HL-60 (cell line): ENCODE measurements around the gene CMTM1.

Experiments
- DNase-seq, 2 experiments: peaks; one replicate each; pipeline ENCODE4 v3.0.0-alpha.2; 2010 to 2020; ENCODE audit warnings: low read depth in 1 of 2, low spot score in 1 of 2
- H3K27ac ChIP-seq: fragments of 250-450 bp; sonication (Bioruptor Pico); replicated peaks from 2 replicates; pipeline ENCODE4 v1.5.1; 2020; ENCODE audit warnings: mild to moderate bottlenecking, moderate library complexity
- H3K27me3 ChIP-seq: fragments of 250-450 bp; sonication (Bioruptor Pico); 2 replicates; pipeline ENCODE4 v1.5.1; 2021; ENCODE audit warnings: mild to moderate bottlenecking, moderate library complexity; ENCODE audit not compliant: insufficient read depth, poor library complexity, severe bottlenecking
- H3K4me3 ChIP-seq: replicated peaks from 2 replicates; pipeline ENCODE4 v1.5.1; 2011; ENCODE audit warnings: mild to moderate bottlenecking, control low read depth, low read length; ENCODE audit not compliant: insufficient read depth
- CTCF ChIP-seq: IDR thresholded peaks from one replicate; pipeline ENCODE4 v1.5.1; 2011; ENCODE audit warnings: low read length, control low read depth, inconsistent platforms; ENCODE audit not compliant: insufficient read depth
- GABPA ChIP-seq: IDR thresholded peaks from 2 replicates; pipeline ENCODE4 v1.6.1; 2012; ENCODE audit warnings: low read depth
- POLR2AphosphoS5 ChIP-seq: IDR thresholded peaks from 2 replicates; pipeline ENCODE4 v1.6.1; 2012; ENCODE audit warnings: low read depth
- REST ChIP-seq: IDR thresholded peaks from 2 replicates; pipeline ENCODE4 v1.6.1; 2012; ENCODE audit warnings: low read depth; ENCODE audit not compliant: insufficient replicate concordance
- SPI1 ChIP-seq: IDR thresholded peaks from 2 replicates; pipeline ENCODE4 v1.6.1; 2012; ENCODE audit warnings: low read depth, mild to moderate bottlenecking, borderline replicate concordance

CMTM1 gene

GRCh38 chr16:66616592-66616991 lies 50.4 kb downstream of the CMTM1 start:
- no peak for DNase-seq
- H3K27ac ChIP-seq: no peak overlapping the region
- H3K4me3 ChIP-seq: no peak overlapping the region
- H3K27me3 ChIP-seq: no peaks in the 10 kb centered on the region
- TF ChIP-seq GABPA (no peak), SPI1 (no peak), REST (no peak), CTCF (no peak), POLR2AphosphoS5 (no peak)

GRCh38 chr16:66617010-66617434 lies 50.8 kb downstream of the CMTM1 start:
- no peak for TF ChIP-seq SPI1
- no peak overlapping the region for H3K4me3 ChIP-seq
- no peaks in the 10 kb centered on the region for H3K27me3 ChIP-seq
- H3K27ac ChIP-seq: no peak overlapping the region
- DNase-seq: no peak

GRCh38 chr16:66617728-66618127 lies 51.5 kb downstream of the CMTM1 start:
- no peak overlapping the region for H3K27ac ChIP-seq
- DNase-seq: no peak
- no peaks in the 10 kb centered on the region for H3K27me3 ChIP-seq
- TF ChIP-seq SPI1 (no peak), REST (no peak), GABPA (no peak), POLR2AphosphoS5 (no peak), CTCF (no peak)
- H3K4me3 ChIP-seq: no peak overlapping the region

- Histone ChIP-seq H3K27ac (no peak overlapping the region), H3K4me3 (no peak overlapping the region), H3K27me3 (no peaks in the 10 kb centered on the region)
- no peak for DNase-seq
- TF ChIP-seq CTCF (no peak), POLR2AphosphoS5 (no peak), SPI1 (no peak), GABPA (no peak), REST (no peak)
These were observed 52.5 kb downstream of the CMTM1 start for GRCh38 chr16:66618588-66619375.
